Left hindlimb (tissue), 1 donor: ENCODE results near the gene MSTN.

ENCODE experiments used
- DNase-seq: peaks from one replicate; pipeline ENCODE4 v3.0.0-alpha.2; 2018

MSTN gene

GRCh38 chr2:190062601-190063000 lies at the start of gene MSTN:
Gene MSTN, minus strand, starts transcription at chr2:190062729. Its CDS starts 133 bp downstream, at chr2:190062596.
- DNase-seq = no peak

- DNase-seq = no peak
Observed at GRCh38 chr2:190111166-190111565, 48.6 kb upstream of the MSTN start.

- DNase-seq = no peak
Observed at GRCh38 chr2:190110699-190111098, 48.2 kb upstream of the MSTN start.

GRCh38 chr2:190110131-190110530 lies 47.6 kb upstream of the MSTN start:
- no peak for DNase-seq

GRCh38 chr2:190107409-190107808 lies 44.9 kb upstream of the MSTN start:
- DNase-seq = no peak

- no peak for DNase-seq
Observed at GRCh38 chr2:190106783-190107182, 44.3 kb upstream of the MSTN start.

- no peak for DNase-seq
Observed at GRCh38 chr2:190105554-190105953, 43.0 kb upstream of the MSTN start.

- DNase-seq = no peak
Observed at GRCh38 chr2:190103144-190103543, 40.6 kb upstream of the MSTN start.

- DNase-seq = no peak
Observed at GRCh38 chr2:190099890-190100697, 37.6 kb upstream of the MSTN start.

GRCh38 chr2:190098851-190099250 lies 36.3 kb upstream of the MSTN start:
- no peak for DNase-seq

GRCh38 chr2:190097115-190097514 lies 34.6 kb upstream of the MSTN start:
- DNase-seq = no peak

GRCh38 chr2:190094316-190094871 lies 31.9 kb upstream of the MSTN start:
- no peak for DNase-seq

- no peak for DNase-seq
Observed at GRCh38 chr2:190093793-190094192, 31.3 kb upstream of the MSTN start.

- no peak for DNase-seq
Observed at GRCh38 chr2:190090148-190090547, 27.6 kb upstream of the MSTN start.

GRCh38 chr2:190088917-190089316 lies 26.4 kb upstream of the MSTN start:
- DNase-seq = peak; percentile 50

- no peak for DNase-seq
Observed at GRCh38 chr2:190084704-190085103, 22.2 kb upstream of the MSTN start.

GRCh38 chr2:190082118-190082517 lies 19.6 kb upstream of the MSTN start:
- no peak for DNase-seq

GRCh38 chr2:190080527-190081049 lies 18.1 kb upstream of the MSTN start:
- no peak for DNase-seq

- DNase-seq = no peak
Observed at GRCh38 chr2:190079160-190079559, 16.6 kb upstream of the MSTN start.

- DNase-seq = no peak
Observed at GRCh38 chr2:190075623-190076022, 13.1 kb upstream of the MSTN start.

GRCh38 chr2:190069936-190070696 lies 7.6 kb upstream of the MSTN start:
- DNase-seq = no peak

GRCh38 chr2:190068764-190069163 lies 6.2 kb upstream of the MSTN start:
- no peak for DNase-seq

GRCh38 chr2:190065839-190066238 lies 3.3 kb upstream of the MSTN start:
- DNase-seq = no peak

GRCh38 chr2:190063624-190064023 lies 1.1 kb upstream of the MSTN start:
- no peak for DNase-seq
